GM23338 (cell line): ENCODE measurements around the gene NEDD4. TPM values are rescaled to one million over a fixed set of nuclear protein-coding genes. Genes with fewer than 3 reads are reported as not detected.

Experiments
- ATAC-seq: fragments of 200-7000 bp; cut with Tn5 transposase; 3 replicates; pipeline ENCODE4 v1.9.1; 2020
- DNase-seq: peaks from one replicate; pipeline ENCODE4 v3.0.0-alpha.2; 2015; ENCODE audit warnings: low spot score
- H2AFZ ChIP-seq: fragments of 200-600 bp; sonication (generic); 2 replicates; pipeline ENCODE4 v1.8.0; 2016; ENCODE audit warnings: antibody characterized with exemption, mild to moderate bottlenecking, moderate library complexity
- H3F3A ChIP-seq: fragments of 200-600 bp; sonication (generic); replicated peaks from 2 replicates; pipeline ENCODE4 v1.8.0; 2017; ENCODE audit warnings: antibody characterized with exemption, mixed run types, low read depth
- H3K27ac ChIP-seq: fragments of 200-600 bp; sonication (generic); 2 replicates; pipeline ENCODE4 v1.6.1; 2016; ENCODE audit warnings: low read depth
- H3K27me3 ChIP-seq: fragments of 200-600 bp; sonication (generic); 2 replicates; pipeline ENCODE4 v1.8.0; 2016; ENCODE audit warnings: mild to moderate bottlenecking, mixed run types, moderate library complexity; ENCODE audit not compliant: insufficient read depth
- H3K36me3 ChIP-seq: fragments of 200-600 bp; sonication (generic); 2 replicates; pipeline ENCODE4 v1.8.0; 2016; ENCODE audit warnings: mild to moderate bottlenecking; ENCODE audit not compliant: insufficient read depth
- H3K4me1 ChIP-seq: fragments of 200-600 bp; sonication (generic); 2 replicates; pipeline ENCODE4 v1.8.0; 2016; ENCODE audit warnings: mild to moderate bottlenecking, moderate library complexity; ENCODE audit not compliant: insufficient read depth
- H3K4me2 ChIP-seq: fragments of 200-600 bp; sonication (generic); 2 replicates; pipeline ENCODE4 v1.7.1; 2017; ENCODE audit warnings: mixed run types
- H3K4me3 ChIP-seq: fragments of 200-600 bp; sonication (generic); 2 replicates; pipeline ENCODE4 v1.6.1; 2016; ENCODE audit warnings: mixed run types
- H3K79me2 ChIP-seq: fragments of 200-600 bp; sonication (generic); replicated peaks from 2 replicates; pipeline ENCODE4 v1.8.0; 2017; ENCODE audit warnings: mild to moderate bottlenecking; ENCODE audit not compliant: insufficient read depth
- H3K9me2 ChIP-seq: fragments of 200-600 bp; sonication (generic); 2 replicates; pipeline ENCODE4 v1.8.0; 2017; ENCODE audit not compliant: insufficient read depth
- H4K20me1 ChIP-seq: fragments of 200-600 bp; sonication (generic); replicated peaks from 2 replicates; pipeline ENCODE4 v1.8.0; 2017; ENCODE audit warnings: mild to moderate bottlenecking; ENCODE audit not compliant: insufficient read depth
- H3K27ac Mint-ChIP-seq: 2 replicates; pipeline ENCODE4 v1.8.0; 2020; ENCODE audit warnings: inconsistent platforms, mild to moderate bottlenecking, moderate library complexity, mixed read lengths
- H3K27me3 Mint-ChIP-seq: 3 replicates; pipeline ENCODE4 v1.8.0; 2022; ENCODE audit warnings: low read depth, mild to moderate bottlenecking, moderate library complexity, mixed read lengths, inconsistent platforms; ENCODE audit not compliant: insufficient read depth, poor library complexity
- H3K36me3 Mint-ChIP-seq: 3 replicates; pipeline ENCODE4 v1.8.0; 2021; ENCODE audit warnings: low read depth, mild to moderate bottlenecking, inconsistent platforms, moderate library complexity, mixed read lengths
- H3K4me1 Mint-ChIP-seq: 3 replicates; pipeline ENCODE4 v1.8.0; 2020; ENCODE audit warnings: mild to moderate bottlenecking, inconsistent platforms, mixed read lengths
- H3K4me3 Mint-ChIP-seq: 3 replicates; pipeline ENCODE4 v1.8.0; 2021; ENCODE audit warnings: moderate library complexity, mild to moderate bottlenecking, inconsistent platforms, mixed read lengths
- H3K9me3 Mint-ChIP-seq: 3 replicates; pipeline ENCODE4 v1.8.0; 2020; ENCODE audit warnings: moderate library complexity, mild to moderate bottlenecking, inconsistent platforms, mixed read lengths
- CREB1 ChIP-seq: fragments of 250-450 bp; sonication (Bioruptor Pico); IDR thresholded peaks from 2 replicates; pipeline ENCODE4 v1.5.0; 2020; ENCODE audit warnings: low read depth, mild to moderate bottlenecking, moderate library complexity
- CTCF ChIP-seq, 2 experiments: fragments of 200-600 bp in 1 of 2; sonication (generic) in 1 of 2; conservative IDR thresholded peaks; 2 replicates each; pipeline versions ENCODE4 v1.5.1 to v1.6.1; 2016 to 2017; ENCODE audit warnings: antibody characterized with exemption in 2 of 2, low read depth in 2 of 2, mild to moderate bottlenecking in 2 of 2, moderate library complexity in 1 of 2
- ETS1 ChIP-seq: IDR thresholded peaks from 2 replicates; pipeline ENCODE4 v1.6.1; 2016; ENCODE audit warnings: antibody characterized with exemption
- EZH2 ChIP-seq: fragments of 200-600 bp; sonication (generic); IDR thresholded peaks from one replicate; pipeline ENCODE4 v1.8.0; 2017; ENCODE audit warnings: antibody characterized with exemption, mild to moderate bottlenecking, low read depth; ENCODE audit not compliant: unreplicated experiment
- EZH2phosphoT487 ChIP-seq: fragments of 200-600 bp; sonication (generic); IDR thresholded peaks from one replicate; pipeline ENCODE4 v1.8.1; 2018; ENCODE audit warnings: antibody characterized with exemption; ENCODE audit not compliant: unreplicated experiment
- JUNB ChIP-seq: IDR thresholded peaks from one replicate; pipeline ENCODE4 v1.6.1; 2016; ENCODE audit warnings: antibody characterized with exemption; ENCODE audit not compliant: unreplicated experiment
- NANOG ChIP-seq: IDR thresholded peaks from 2 replicates; pipeline ENCODE4 v1.6.1; 2016; ENCODE audit warnings: antibody characterized with exemption, borderline replicate concordance
- POLR2AphosphoS5 ChIP-seq: IDR thresholded peaks from 2 replicates; pipeline ENCODE4 v1.6.1; 2016; ENCODE audit warnings: antibody characterized with exemption, low read depth
- STAT1 ChIP-seq: IDR thresholded peaks from one replicate; pipeline ENCODE4 v1.6.1; 2016; ENCODE audit warnings: antibody characterized with exemption; ENCODE audit not compliant: unreplicated experiment
- ZNF114 ChIP-seq: fragments of 250-450 bp; sonication (Bioruptor Pico); IDR thresholded peaks from 2 replicates; pipeline ENCODE4 v1.5.0; 2020; ENCODE audit warnings: mild to moderate bottlenecking, moderate library complexity
- ZNF331 ChIP-seq: fragments of 250-450 bp; sonication (Bioruptor Pico); IDR thresholded peaks from 2 replicates; pipeline ENCODE4 v1.5.0; 2020; ENCODE audit warnings: low read depth, mild to moderate bottlenecking, moderate library complexity
- ZNF462 ChIP-seq: fragments of 250-450 bp; sonication (Bioruptor Pico); IDR thresholded peaks from 2 replicates; pipeline ENCODE4 v1.5.0; 2020; ENCODE audit warnings: mild to moderate bottlenecking, moderate library complexity
- polyA plus RNA-seq: library from polyadenylated mRNA; unstranded; fragments of >200 nt; fragmentation: Nextera tagmentation; extraction: Ambion mirVana; gene quantifications from 2 replicates; pipeline ENCODE4 v1.2.1, GENCODE V29; 2016
- total RNA-seq: library from RNA; depleted of rRNA; stranded (reverse); fragments of >200 nt; shearing (Covaris generic); gene quantifications from 2 replicates; pipeline ENCODE4 v1.2.3, GENCODE V29; 2014

The NEDD4 gene
- total and polyA plus RNA-seq, 2 experiments from 2014 or later: 2.1 to 7.2 TPM

GRCh38 chr15:55937040-55937439 lies 56.4 kb downstream of the NEDD4 start:
- Histone ChIP-seq H3K79me2 (no peaks in the 10 kb centered on the region), H3K27me3 (no peaks in the 10 kb centered on the region), H4K20me1 (no peaks in the 10 kb centered on the region), H3F3A (no peaks in the 10 kb centered on the region), H3K27ac (no peak overlapping the region), H3K4me3 (no peak overlapping the region), H3K4me2 (no peak overlapping the region), H2AFZ (no peak overlapping the region), H3K36me3 (no peaks in the 10 kb centered on the region), H3K9me2 (no peaks in the 10 kb centered on the region), H3K4me1 (no peaks in the 10 kb centered on the region)
- Mint-ChIP-seq H3K27ac (no peak overlapping the region), H3K27me3 (peaks cover 2% of the 10 kb centered on the region), H3K36me3 (peaks cover 10% of the 10 kb centered on the region; the same call in 2 of the 3 replicates), H3K9me3 (peaks cover 15% of the 10 kb centered on the region), H3K4me1 (no peaks in the 10 kb centered on the region), H3K4me3 (no peak overlapping the region)
- ATAC-seq: no peak
- TF ChIP-seq STAT1 (no peak), ZNF331 (CRISPR knock-in tag) (no peak), ZNF462 (CRISPR knock-in tag) (no peak), NANOG (no peak), CREB1 (CRISPR knock-in tag) (no peak), EZH2phosphoT487 (no peak), EZH2 (no peak), ZNF114 (no peak), POLR2AphosphoS5 (no peak), JUNB (no peak), ETS1 (no peak), CTCF (conservative IDR thresholded peaks at IDR 0.05; ENCODE audit: low read depth in 2 of 2) (no peak)
- no peak for DNase-seq
